SK-N-SH (cell line): ENCODE results near the gene HS3ST5. TPM values are rescaled to one million over a fixed set of nuclear protein-coding genes. Genes with fewer than 3 reads are reported as not detected.

Source experiments
- CTCF ChIA-PET: fragments of 300-600, 350-600 bp; formaldehyde crosslinking; extraction: SDS; loops from one replicate; lab custom pipeline; 2021; lab: Yijun Ruan, JAX
- POLR2A ChIA-PET: fragments of 350-600 bp; sonication (Branson Sonifier 250); formaldehyde crosslinking; extraction: SDS; loops from one replicate; lab custom pipeline; 2020; ENCODE audit warnings: antibody characterized with exemption, inconsistent platforms; lab: Yijun Ruan, JAX
- DNase-seq: peaks from one replicate; pipeline ENCODE4 v3.0.0; 2012
- H2AFZ ChIP-seq: fragments of 200-600 bp; sonication (generic); 2 replicates; pipeline ENCODE4 v1.8.1; 2016; ENCODE audit warnings: antibody characterized with exemption, mild to moderate bottlenecking, low read depth
- H3F3A ChIP-seq: fragments of 200-600 bp; sonication (generic); replicated peaks from 2 replicates; pipeline ENCODE3; 2016; ENCODE audit warnings: antibody characterized with exemption, mild to moderate bottlenecking; ENCODE audit not compliant: insufficient read depth
- H3K27ac ChIP-seq, 2 experiments: fragments of 200-500 bp in 1 of 2; fragments of 200-600 bp in 1 of 2; sonication (Bioruptor generic) in 1 of 2; sonication (generic), shearing (Covaris generic) in 1 of 2; 2 replicates each; pipeline versions ENCODE4 v1.5.1 to v1.6.1; 2014 to 2016; ENCODE audit warnings: low read depth in 2 of 2, inconsistent platforms in 1 of 2, low read length in 1 of 2, mild to moderate bottlenecking in 1 of 2, mixed read lengths in 1 of 2
- H3K27me3 ChIP-seq: fragments of 200-600 bp; sonication (generic), shearing (Covaris generic); 2 replicates; pipeline ENCODE4 v1.6.1; 2016; ENCODE audit warnings: mixed run types; ENCODE audit not compliant: insufficient read depth
- H3K36me3 ChIP-seq, 2 experiments: fragments of 200-500 bp in 1 of 2; fragments of 200-600 bp in 1 of 2; sonication (Bioruptor generic) in 1 of 2; sonication (generic) in 1 of 2; replicated peaks in 1 of 2; 2 replicates each; pipeline versions ENCODE3 to v1.5.1; 2014 to 2016; ENCODE audit warnings: low read length in 1 of 2, mild to moderate bottlenecking in 1 of 2; ENCODE audit not compliant: insufficient read depth in 2 of 2, control insufficient read depth in 1 of 2
- H3K4me1 ChIP-seq, 2 experiments: fragments of 200-500 bp in 1 of 2; fragments of 200-600 bp in 1 of 2; sonication (Bioruptor generic) in 1 of 2; sonication (generic), shearing (Covaris generic) in 1 of 2; 2 replicates each; pipeline versions ENCODE4 v1.5.1 to v1.6.1; 2014 to 2016; ENCODE audit warnings: low read depth in 1 of 2, low read length in 1 of 2, mixed run types in 1 of 2; ENCODE audit not compliant: insufficient read depth in 2 of 2, control insufficient read depth in 1 of 2
- H3K4me2 ChIP-seq: fragments of 200-600 bp; sonication (generic), shearing (Covaris generic); 2 replicates; pipeline ENCODE4 v1.6.1; 2017; ENCODE audit warnings: mixed run types
- H3K4me3 ChIP-seq, 2 experiments: fragments of 200-500 bp in 1 of 2; fragments of 200-600 bp in 1 of 2; sonication (Bioruptor generic) in 1 of 2; sonication (generic), shearing (Covaris generic) in 1 of 2; 2 replicates each; pipeline versions ENCODE4 v1.5.1 to v1.8.1; 2014 to 2016; ENCODE audit warnings: low read depth in 2 of 2, inconsistent platforms in 1 of 2, low read length in 1 of 2, mild to moderate bottlenecking in 1 of 2, mixed read lengths in 1 of 2, moderate library complexity in 1 of 2
- H3K79me2 ChIP-seq: fragments of 200-600 bp; sonication (generic); 2 replicates; pipeline ENCODE4 v1.8.1; 2017; ENCODE audit warnings: mild to moderate bottlenecking; ENCODE audit not compliant: insufficient read depth
- H3K9ac ChIP-seq: fragments of 200-600 bp; sonication (generic); 2 replicates; pipeline ENCODE4 v1.6.1; 2017; ENCODE audit warnings: mixed run types
- H3K9me2 ChIP-seq: fragments of 200-600 bp; sonication (generic); 2 replicates; pipeline ENCODE4 v1.6.1; 2017; ENCODE audit warnings: mixed run types
- H3K9me3 ChIP-seq: fragments of 200-600 bp; sonication (generic); 2 replicates; pipeline ENCODE4 v1.6.1; 2017; ENCODE audit warnings: mixed run types, mild to moderate bottlenecking, moderate library complexity
- H4K20me1 ChIP-seq: fragments of 200-600 bp; sonication (generic); 2 replicates; pipeline ENCODE4 v1.6.1; 2017; ENCODE audit warnings: mild to moderate bottlenecking, mixed run types; ENCODE audit not compliant: insufficient read depth
- EP300 ChIP-seq, 2 experiments: IDR thresholded peaks; 2 replicates each; pipeline versions ENCODE4 v1.4.0 to v1.6.1; 2012; ENCODE audit warnings: borderline replicate concordance in 1 of 2, low read depth in 1 of 2, low read length in 1 of 2
- FOSL2 ChIP-seq: IDR thresholded peaks from 2 replicates; pipeline ENCODE4 v1.4.0; 2012; ENCODE audit warnings: low read depth, mild to moderate bottlenecking, moderate library complexity, borderline replicate concordance
- FOXM1 ChIP-seq: IDR thresholded peaks from 2 replicates; pipeline ENCODE4 v1.4.0; 2012; ENCODE audit warnings: low read depth, mild to moderate bottlenecking
- GATA2 ChIP-seq: sonication (generic); formaldehyde crosslinking; IDR thresholded peaks from 2 replicates; pipeline ENCODE4 v1.5.0; 2020; ENCODE audit warnings: mild to moderate bottlenecking, missing genetic modification reagents
- JUND ChIP-seq: IDR thresholded peaks from 2 replicates; pipeline ENCODE4 v1.4.0; 2012
- MXI1 ChIP-seq: IDR thresholded peaks from 2 replicates; pipeline ENCODE4 v1.6.1; 2012; ENCODE audit warnings: mild to moderate bottlenecking, low read depth, low read length, improper control_type of control experiment
- NFIC ChIP-seq: IDR thresholded peaks from 2 replicates; pipeline ENCODE4 v1.4.0; 2012; ENCODE audit warnings: borderline replicate concordance
- NRF1 ChIP-seq: IDR thresholded peaks from 2 replicates; pipeline ENCODE4 v1.6.1; 2012; ENCODE audit warnings: low read depth, mild to moderate bottlenecking, low read length
- RCOR1 ChIP-seq: fragments of 150-350 bp; IDR thresholded peaks from 2 replicates; pipeline ENCODE4 v1.6.1; 2017; ENCODE audit warnings: antibody characterized with exemption, low read length
- RXRA ChIP-seq: IDR thresholded peaks from 2 replicates; pipeline ENCODE4 v1.4.0; 2012; ENCODE audit warnings: low read depth, mild to moderate bottlenecking, borderline replicate concordance
- SIN3A ChIP-seq: IDR thresholded peaks from 2 replicates; pipeline ENCODE4 v1.6.1; 2012; ENCODE audit warnings: low read depth, mild to moderate bottlenecking, low read length, moderate library complexity, borderline replicate concordance
- TAF1 ChIP-seq: IDR thresholded peaks from 2 replicates; pipeline ENCODE4 v1.6.1; 2012; ENCODE audit warnings: low read depth, mild to moderate bottlenecking, low read length, moderate library complexity, borderline replicate concordance
- TCF12 ChIP-seq: IDR thresholded peaks from 2 replicates; pipeline ENCODE4 v1.4.0; 2012
- TEAD4 ChIP-seq: IDR thresholded peaks from 2 replicates; pipeline ENCODE4 v1.4.0; 2012; ENCODE audit warnings: mild to moderate bottlenecking, borderline replicate concordance; ENCODE audit not compliant: insufficient read depth
- YY1 ChIP-seq: IDR thresholded peaks from 2 replicates; pipeline ENCODE4 v1.4.0; 2012; ENCODE audit warnings: low read depth, mild to moderate bottlenecking
- WGBS: methylation state at CpG from one replicate; pipeline ENCODE4 v1.1.6; 2017; ENCODE audit warnings: low lambda C conversion rate; 5-methylcytosine and 5-hydroxymethylcytosine counted together
- polyA plus RNA-seq, 3 experiments: library from polyadenylated mRNA; depleted of rRNA; stranded (reverse); fragments of >200 nt; gene quantifications; 2 replicates each; pipeline ENCODE4 v1.2.3, GENCODE V29; 2012
- TF ChIP-seq, protein P1 (sequence below): fragments of 200-600 bp; sonication (generic); IDR thresholded peaks from 2 replicates; pipeline ENCODE4 v1.6.1; 2017; ENCODE audit warnings: antibody characterized with exemption, mild to moderate bottlenecking, moderate library complexity
- TF ChIP-seq, protein P2 (sequence below): IDR thresholded peaks from 2 replicates; pipeline ENCODE4 v1.4.0; 2012; ENCODE audit warnings: low read depth
- TF ChIP-seq, protein P3 (sequence below): IDR thresholded peaks from 2 replicates; pipeline ENCODE4 v1.6.1; 2012; ENCODE audit warnings: mild to moderate bottlenecking, low read depth, low read length, moderate library complexity
- TF ChIP-seq, protein P4 (sequence below): IDR thresholded peaks from 2 replicates; pipeline ENCODE4 v1.4.0; 2012; ENCODE audit warnings: low read depth, borderline replicate concordance

The HS3ST5 gene
- polyA plus RNA-seq, 1 of the 3 experiments (the other 2 are of a cell fraction) = 0.02 TPM

DNA sequence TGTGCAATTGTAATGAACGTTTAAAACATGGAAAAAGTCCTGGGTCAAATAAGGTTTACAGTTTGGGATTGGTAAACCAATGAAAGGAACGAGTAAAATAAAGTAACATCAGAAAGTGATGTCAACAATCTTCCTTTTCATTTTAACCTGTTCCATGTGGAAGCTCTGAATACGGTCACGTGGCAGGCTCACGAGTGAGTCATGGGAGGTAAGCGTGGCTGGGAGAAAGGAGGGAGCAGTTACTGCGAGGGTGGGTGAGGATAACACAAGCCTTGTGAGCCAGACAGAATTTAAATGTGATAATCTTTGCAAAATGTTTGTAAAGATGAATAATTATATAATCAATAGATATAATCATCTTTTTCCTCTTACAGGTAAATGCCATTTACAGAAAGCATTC, 200.6 kb downstream of the HS3ST5 start:
- DNase-seq = no peak
- H3K27ac ChIP-seq = no peak overlapping the region
- H3K9me3 ChIP-seq = no peaks in the 10 kb centered on the region
- H3K9ac ChIP-seq = no peak overlapping the region
- H3K27me3 ChIP-seq = no peaks in the 10 kb centered on the region
- H3K36me3 ChIP-seq = no peaks in the 10 kb centered on the region
- TF ChIP-seq SIN3A (no peak), RXRA (no peak), NFIC (no peak), TAF1 (no peak)
- TF ChIP-seq, protein P1, sequence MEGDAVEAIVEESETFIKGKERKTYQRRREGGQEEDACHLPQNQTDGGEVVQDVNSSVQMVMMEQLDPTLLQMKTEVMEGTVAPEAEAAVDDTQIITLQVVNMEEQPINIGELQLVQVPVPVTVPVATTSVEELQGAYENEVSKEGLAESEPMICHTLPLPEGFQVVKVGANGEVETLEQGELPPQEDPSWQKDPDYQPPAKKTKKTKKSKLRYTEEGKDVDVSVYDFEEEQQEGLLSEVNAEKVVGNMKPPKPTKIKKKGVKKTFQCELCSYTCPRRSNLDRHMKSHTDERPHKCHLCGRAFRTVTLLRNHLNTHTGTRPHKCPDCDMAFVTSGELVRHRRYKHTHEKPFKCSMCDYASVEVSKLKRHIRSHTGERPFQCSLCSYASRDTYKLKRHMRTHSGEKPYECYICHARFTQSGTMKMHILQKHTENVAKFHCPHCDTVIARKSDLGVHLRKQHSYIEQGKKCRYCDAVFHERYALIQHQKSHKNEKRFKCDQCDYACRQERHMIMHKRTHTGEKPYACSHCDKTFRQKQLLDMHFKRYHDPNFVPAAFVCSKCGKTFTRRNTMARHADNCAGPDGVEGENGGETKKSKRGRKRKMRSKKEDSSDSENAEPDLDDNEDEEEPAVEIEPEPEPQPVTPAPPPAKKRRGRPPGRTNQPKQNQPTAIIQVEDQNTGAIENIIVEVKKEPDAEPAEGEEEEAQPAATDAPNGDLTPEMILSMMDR = no peak
- H3F3A ChIP-seq = no peaks in the 10 kb centered on the region
- H3K4me1 ChIP-seq = no peaks in the 10 kb centered on the region; a peak in 1 of 4 replicates
- no peaks in the 10 kb centered on the region for H3K9me2 ChIP-seq
- ChIA-PET POLR2A (no interaction called here), CTCF (no interaction called here)
- no peak overlapping the region for H3K4me3 ChIP-seq
- H4K20me1 ChIP-seq = no peaks in the 10 kb centered on the region
- 48% methylated on average over 7 of the region's 7 CpGs for WGBS
- no peak overlapping the region for H3K4me2 ChIP-seq
- H2AFZ ChIP-seq = no peak overlapping the region
- no peaks in the 10 kb centered on the region for H3K79me2 ChIP-seq

DNA sequence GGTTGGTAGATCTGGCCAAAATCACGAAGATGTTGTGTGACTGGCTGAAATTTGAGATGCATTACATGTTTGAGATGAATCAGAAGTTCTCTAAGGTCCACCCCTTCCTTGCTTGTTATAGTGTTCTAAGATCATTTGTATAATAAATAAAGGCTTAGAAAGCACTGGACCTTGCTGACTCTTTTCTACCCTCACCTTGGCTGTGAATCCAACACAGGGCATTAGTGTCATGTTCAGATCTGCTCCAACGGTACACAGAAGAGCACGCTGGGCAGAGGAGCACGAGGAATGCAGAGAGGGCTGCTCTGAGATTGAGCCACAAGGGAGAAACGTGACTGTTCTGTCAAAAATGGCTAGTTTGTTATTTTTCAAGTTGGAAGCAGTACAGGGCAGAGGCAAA, 202.4 kb downstream of the HS3ST5 start:
- H3K4me2 ChIP-seq = no peak overlapping the region
- H2AFZ ChIP-seq = 0 out of 2 replicates have a peak overlapping the region, but pooled peaks have one; percentile 29
- CTCF ChIA-PET = no interaction called here

More for the DNA sequence above, 202.4 kb downstream of the HS3ST5 start:
- Histone ChIP-seq H3K9ac (no peak overlapping the region), H3K79me2 (no peaks in the 10 kb centered on the region), H3K9me3 (no peaks in the 10 kb centered on the region), H3K27ac (no peak overlapping the region), H3F3A (no peaks in the 10 kb centered on the region), H3K4me1 (no peaks in the 10 kb centered on the region; a peak in 1 of 4 replicates), H3K9me2 (no peaks in the 10 kb centered on the region), H3K4me3 (no peak overlapping the region), H3K36me3 (no peaks in the 10 kb centered on the region), H3K27me3 (no peaks in the 10 kb centered on the region; the same call in 1 of the 2 replicates), H4K20me1 (no peaks in the 10 kb centered on the region)
- POLR2A ChIA-PET = no interaction called here
- TF ChIP-seq FOXM1 (no peak), EP300 (IDR thresholded peaks at IDR 0.05; ENCODE audit: borderline replicate concordance in 1 of 2, low read depth in 1 of 2, low read length in 1 of 2) (no peak), GATA2 (CRISPR knock-in tag) (no peak), RCOR1 (no peak), TAF1 (no peak), MXI1 (no peak), NRF1 (no peak), RXRA (no peak), FOSL2 (no peak), YY1 (no peak), TEAD4 (no peak), TCF12 (no peak), JUND (no peak), SIN3A (no peak), NFIC (no peak)
- TF ChIP-seq, protein P2, sequence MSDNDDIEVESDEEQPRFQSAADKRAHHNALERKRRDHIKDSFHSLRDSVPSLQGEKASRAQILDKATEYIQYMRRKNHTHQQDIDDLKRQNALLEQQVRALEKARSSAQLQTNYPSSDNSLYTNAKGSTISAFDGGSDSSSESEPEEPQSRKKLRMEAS = no peak
- TF ChIP-seq, protein P1 = no peak
- TF ChIP-seq, protein P3, sequence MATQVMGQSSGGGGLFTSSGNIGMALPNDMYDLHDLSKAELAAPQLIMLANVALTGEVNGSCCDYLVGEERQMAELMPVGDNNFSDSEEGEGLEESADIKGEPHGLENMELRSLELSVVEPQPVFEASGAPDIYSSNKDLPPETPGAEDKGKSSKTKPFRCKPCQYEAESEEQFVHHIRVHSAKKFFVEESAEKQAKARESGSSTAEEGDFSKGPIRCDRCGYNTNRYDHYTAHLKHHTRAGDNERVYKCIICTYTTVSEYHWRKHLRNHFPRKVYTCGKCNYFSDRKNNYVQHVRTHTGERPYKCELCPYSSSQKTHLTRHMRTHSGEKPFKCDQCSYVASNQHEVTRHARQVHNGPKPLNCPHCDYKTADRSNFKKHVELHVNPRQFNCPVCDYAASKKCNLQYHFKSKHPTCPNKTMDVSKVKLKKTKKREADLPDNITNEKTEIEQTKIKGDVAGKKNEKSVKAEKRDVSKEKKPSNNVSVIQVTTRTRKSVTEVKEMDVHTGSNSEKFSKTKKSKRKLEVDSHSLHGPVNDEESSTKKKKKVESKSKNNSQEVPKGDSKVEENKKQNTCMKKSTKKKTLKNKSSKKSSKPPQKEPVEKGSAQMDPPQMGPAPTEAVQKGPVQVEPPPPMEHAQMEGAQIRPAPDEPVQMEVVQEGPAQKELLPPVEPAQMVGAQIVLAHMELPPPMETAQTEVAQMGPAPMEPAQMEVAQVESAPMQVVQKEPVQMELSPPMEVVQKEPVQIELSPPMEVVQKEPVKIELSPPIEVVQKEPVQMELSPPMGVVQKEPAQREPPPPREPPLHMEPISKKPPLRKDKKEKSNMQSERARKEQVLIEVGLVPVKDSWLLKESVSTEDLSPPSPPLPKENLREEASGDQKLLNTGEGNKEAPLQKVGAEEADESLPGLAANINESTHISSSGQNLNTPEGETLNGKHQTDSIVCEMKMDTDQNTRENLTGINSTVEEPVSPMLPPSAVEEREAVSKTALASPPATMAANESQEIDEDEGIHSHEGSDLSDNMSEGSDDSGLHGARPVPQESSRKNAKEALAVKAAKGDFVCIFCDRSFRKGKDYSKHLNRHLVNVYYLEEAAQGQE = no peak
- TF ChIP-seq, protein P4, sequence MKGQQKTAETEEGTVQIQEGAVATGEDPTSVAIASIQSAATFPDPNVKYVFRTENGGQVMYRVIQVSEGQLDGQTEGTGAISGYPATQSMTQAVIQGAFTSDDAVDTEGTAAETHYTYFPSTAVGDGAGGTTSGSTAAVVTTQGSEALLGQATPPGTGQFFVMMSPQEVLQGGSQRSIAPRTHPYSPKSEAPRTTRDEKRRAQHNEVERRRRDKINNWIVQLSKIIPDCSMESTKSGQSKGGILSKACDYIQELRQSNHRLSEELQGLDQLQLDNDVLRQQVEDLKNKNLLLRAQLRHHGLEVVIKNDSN = no peak
- 21% methylated on average over 5 of the region's 5 CpGs for WGBS
- no peak for DNase-seq
